Measurements from ENCODE around the gene PITHD1. TPM values are rescaled to one million over a fixed set of nuclear protein-coding genes. Genes with fewer than 3 reads are reported as not detected.

Gene PITHD1
- total RNA-seq, 1 donor from 2014 or later: 72.5 TPM

- H2AFZ ChIP-seq (replicated peaks): no peak overlapping the region
- no peak overlapping the region for H3K27ac Mint-ChIP-seq
These were observed 32.7 kb upstream of the PITHD1 start for GRCh38 chr1:23745515-23745914.

GRCh38 chr1:23748016-23748415 lies 30.2 kb upstream of the PITHD1 start:
- Mint-ChIP-seq H3K36me3 (peaks cover 19% of the 10 kb centered on the region), H3K9me3 (no peaks in the 10 kb centered on the region), H3K4me3 (no peak overlapping the region), H3K4me1 (peaks cover 19% of the 10 kb centered on the region), H3K27me3 (ENCODE audit: insufficient read depth, low read depth) (peaks cover 5% of the 10 kb centered on the region), H3K27ac (no peak overlapping the region)
- Histone ChIP-seq H3K9ac (no peak overlapping the region), H3K4me1 (peaks cover 7% of the 10 kb centered on the region), H4K20me1 (ENCODE audit: low read depth) (peaks cover 57% of the 10 kb centered on the region), H3K79me2 (ENCODE audit: low read depth) (peaks cover 80% of the 10 kb centered on the region), H3K9me3 (ENCODE audit: low read depth) (no peaks in the 10 kb centered on the region), H2AFZ (replicated peaks) (no peak overlapping the region), H3K27me3 (no peaks in the 10 kb centered on the region), H3K4me2 (no peak overlapping the region), H3K27ac (no peak overlapping the region), H3K36me3 (peaks cover 11% of the 10 kb centered on the region), H3F3A (ENCODE audit: low read depth) (peaks cover 32% of the 10 kb centered on the region), H3K4me3 (no peak overlapping the region)
- DNase-seq (ENCODE audit: low spot score): no peak
- no peak for TF ChIP-seq EZH2phosphoT487 (IDR thresholded peaks at IDR 0.05)
- TF ChIP-seq EZH2 (IDR thresholded peaks at IDR 0.05): no peak
- no peak for TF ChIP-seq CTCF (IDR thresholded peaks at IDR 0.05)

More at GRCh38 chr1:23745515-23745914, 32.7 kb upstream of the PITHD1 start:
- peaks cover 8% of the 10 kb centered on the region for H3K36me3 Mint-ChIP-seq
- peak; percentile 15 for DNase-seq (ENCODE audit: low spot score)
- Histone ChIP-seq H3K4me3 (peak overlapping the region; percentile 96), H3K9ac (no peak overlapping the region), H3K27ac (no peak overlapping the region), H3K36me3 (peaks cover 3% of the 10 kb centered on the region), H3K79me2 (ENCODE audit: low read depth) (peaks cover 65% of the 10 kb centered on the region), H3K27me3 (no peaks in the 10 kb centered on the region), H3K4me1 (peaks cover 10% of the 10 kb centered on the region), H3K9me3 (ENCODE audit: low read depth) (no peaks in the 10 kb centered on the region), H3K4me2 (no peak overlapping the region), H4K20me1 (ENCODE audit: low read depth) (peaks cover 51% of the 10 kb centered on the region), H3F3A (ENCODE audit: low read depth) (peaks cover 40% of the 10 kb centered on the region)
- no peaks in the 10 kb centered on the region for H3K9me3 Mint-ChIP-seq
- peaks cover 29% of the 10 kb centered on the region for H3K4me1 Mint-ChIP-seq
- TF ChIP-seq CTCF (IDR thresholded peaks at IDR 0.05) (peak; percentile 42), EZH2phosphoT487 (IDR thresholded peaks at IDR 0.05) (no peak)
- H3K4me3 Mint-ChIP-seq: peak overlapping the region; percentile 95
- peaks cover 5% of the 10 kb centered on the region for H3K27me3 Mint-ChIP-seq (ENCODE audit: insufficient read depth, low read depth)

GRCh38 chr1:23751050-23751814 lies 27.0 kb upstream of the PITHD1 start:
- no peaks in the 10 kb centered on the region for H3K27me3 ChIP-seq
- Mint-ChIP-seq H3K4me1 (peaks cover 4% of the 10 kb centered on the region), H3K27ac (peak overlapping the region; percentile 68), H3K9me3 (no peaks in the 10 kb centered on the region), H3K4me3 (no peak overlapping the region), H3K27me3 (ENCODE audit: insufficient read depth, low read depth) (peaks cover 2% of the 10 kb centered on the region), H3K36me3 (peaks cover 33% of the 10 kb centered on the region)
- peaks cover 17% of the 10 kb centered on the region for H3K36me3 ChIP-seq
- H3K4me2 ChIP-seq: no peak overlapping the region
- no peak overlapping the region for H3K9ac ChIP-seq
- peak; percentile 66 for DNase-seq (ENCODE audit: low spot score)
- H3K9me3 ChIP-seq (ENCODE audit: low read depth): no peaks in the 10 kb centered on the region
- peaks cover 19% of the 10 kb centered on the region for H3F3A ChIP-seq (ENCODE audit: low read depth)
- peak overlapping the region; percentile 59 for H3K27ac ChIP-seq
- TF ChIP-seq EZH2phosphoT487 (IDR thresholded peaks at IDR 0.05) (no peak), CTCF (IDR thresholded peaks at IDR 0.05) (peak; percentile 76)
- no peaks in the 10 kb centered on the region for H3K4me1 ChIP-seq
- peaks cover 51% of the 10 kb centered on the region for H3K79me2 ChIP-seq (ENCODE audit: low read depth)
- peaks cover 33% of the 10 kb centered on the region for H4K20me1 ChIP-seq (ENCODE audit: low read depth)
- no peak overlapping the region for H2AFZ ChIP-seq (replicated peaks)
- no peak overlapping the region for H3K4me3 ChIP-seq

Measured in neural progenitor cell (in vitro differentiated cells).